Measurements from ENCODE around the gene ABLIM1. TPM values are rescaled to one million over a fixed set of nuclear protein-coding genes. Genes with fewer than 3 reads are reported as not detected.

The ABLIM1 gene
- total and polyA plus RNA-seq, 10 of the 15 experiments (the other 5 are each of a cell fraction or from before 2014, with no cell fraction given): 14.2 to 50.5 (median 28.1) TPM

GRCh38 chr10:114635101-114635500 lies 23.0 kb downstream of the ABLIM1 start:
- no peak for ATAC-seq
- in situ Hi-C loops (cut with MboI) (no loop called here), intact Hi-C loops (cut with micrococcal nuclease; ENCODE audit: unreplicated experiment) (no loop called here)
- no peak overlapping the region for H3K27ac ChIP-seq (ENCODE audit: control insufficient read depth, insufficient read depth)
- TF ChIP-seq MEF2A (IDR thresholded peaks at IDR 0.05; ENCODE audit: insufficient read depth, low read depth, low read length) (no peak), RELA (IDR thresholded peaks at IDR 0.05; ENCODE audit: borderline replicate concordance, partially characterized antibody) (no peak), ZBED1 (IDR thresholded peaks at IDR 0.05; ENCODE audit: borderline replicate concordance) (no peak), CEBPZ (IDR thresholded peaks at IDR 0.05; ENCODE audit: low read depth, low read length) (no peak), ESRRA (IDR thresholded peaks at IDR 0.05; ENCODE audit: low read length) (no peak), RUNX3 (IDR thresholded peaks at IDR 0.05; ENCODE audit: low read length) (no peak), CTCF (IDR thresholded peaks at IDR 0.05 in 2 of 3, conservative IDR thresholded peaks at IDR 0.05 in 1 of 3; ENCODE audit: control insufficient read depth in 2 of 3, extremely low read depth in 1 of 3, insufficient read depth in 1 of 3, low read depth in 3 of 3, low read length in 3 of 3) (no peak), JUND (IDR thresholded peaks at IDR 0.05; ENCODE audit: low read depth, low read length) (no peak), MYC (IDR thresholded peaks at IDR 0.05; ENCODE audit: insufficient read depth, insufficient read length, insufficient replicate concordance, low read length, severe bottlenecking) (no peak), MYB (IDR thresholded peaks at IDR 0.05; ENCODE audit: borderline replicate concordance, low read depth, low read length) (no peak)
- POLR2A ChIA-PET: no interaction called here
- no peaks in the 10 kb centered on the region for H3K9me3 ChIP-seq (replicated peaks; ENCODE audit: control insufficient read depth, insufficient read depth, low read length)
- 57% methylated on average over 7 of the region's 7 CpGs for WGBS (ENCODE audit: insufficient coverage, insufficient replicate concordance, low lambda C conversion rate, missing lambda C conversion rate)
- RAD21 ChIA-PET (ENCODE audit: unreplicated experiment): no interaction called here
- no peaks in the 10 kb centered on the region for H3K36me3 ChIP-seq (ENCODE audit: control insufficient read depth in 2 of 2, insufficient read depth in 2 of 2, low read length in 1 of 2)
- SMC1A ChIA-PET (ENCODE audit: uncharacterized antibody, unreplicated experiment): no interaction called here
- H3K9ac ChIP-seq (ENCODE audit: control insufficient read depth, insufficient read depth, low read length): no peak overlapping the region
- peaks cover 2% of the 10 kb centered on the region; the same call in 1 of the 2 replicates for H3K4me1 ChIP-seq (ENCODE audit: control insufficient read depth, insufficient read depth, low read length)
- no peak for FAIRE-seq
- H3K27me3 ChIP-seq (replicated peaks in 1 of 2; ENCODE audit: control insufficient read depth in 2 of 2, insufficient read depth in 2 of 2, low read length in 1 of 2): peaks cover 3 to 8% of the 10 kb centered on the region in 2 experiments; a peak in 2 of 4 replicates
- CTCF ChIA-PET: interaction anchor here (1.1 kb wide), 1 partner anchor 82 kb away, joined by 3 read pairs; no protein-coding TSS in a partner anchor
- H2AFZ ChIP-seq (ENCODE audit: control insufficient read depth, low read depth, low read length): no peak overlapping the region
- no peak overlapping the region for H3K4me3 ChIP-seq
- no peak for DNase-seq (ENCODE audit: low read depth, low spot score)
- H4K20me1 ChIP-seq (ENCODE audit: control insufficient read depth, insufficient read depth): no peaks in the 10 kb centered on the region
- H3K4me2 ChIP-seq (ENCODE audit: control insufficient read depth, insufficient read depth): no peak overlapping the region
- no TSS peak for BruUV-seq (replicated peaks)
- H3K79me2 ChIP-seq (ENCODE audit: control insufficient read depth, insufficient read depth, low read length): no peaks in the 10 kb centered on the region
